ENCODE results near the gene RAB41.

The RAB41 gene

DNA sequence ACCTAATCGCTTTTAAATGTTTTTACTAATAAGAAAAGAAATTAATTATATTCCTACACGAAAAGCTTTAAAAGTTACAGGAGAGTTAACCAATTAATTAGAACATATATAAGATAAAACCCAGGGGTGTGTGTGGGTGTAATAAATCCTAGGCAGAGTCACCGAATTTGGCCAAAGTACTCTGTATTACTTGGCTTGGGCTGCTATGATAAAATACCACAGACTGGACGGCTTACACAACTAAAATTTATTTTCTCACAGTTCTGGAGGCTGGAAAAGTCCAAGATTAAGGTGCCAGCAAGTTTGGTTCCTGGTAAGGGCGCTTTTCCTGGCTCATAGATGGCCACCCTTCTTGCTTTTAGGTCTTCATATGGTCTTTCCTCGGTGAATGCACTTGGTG is 37.1 kb upstream of the RAB41 start:
- TF ChIP-seq POLR2AphosphoS5 (IDR thresholded peaks at IDR 0.05; ENCODE audit: low read depth) (no peak), CTCF (IDR thresholded peaks at IDR 0.05; ENCODE audit: insufficient read depth, low read length) (no peak), GABPA (IDR thresholded peaks at IDR 0.05; ENCODE audit: low read depth) (no peak), SPI1 (IDR thresholded peaks at IDR 0.05; ENCODE audit: borderline replicate concordance, low read depth) (no peak)
- TF ChIP-seq, protein P1, sequence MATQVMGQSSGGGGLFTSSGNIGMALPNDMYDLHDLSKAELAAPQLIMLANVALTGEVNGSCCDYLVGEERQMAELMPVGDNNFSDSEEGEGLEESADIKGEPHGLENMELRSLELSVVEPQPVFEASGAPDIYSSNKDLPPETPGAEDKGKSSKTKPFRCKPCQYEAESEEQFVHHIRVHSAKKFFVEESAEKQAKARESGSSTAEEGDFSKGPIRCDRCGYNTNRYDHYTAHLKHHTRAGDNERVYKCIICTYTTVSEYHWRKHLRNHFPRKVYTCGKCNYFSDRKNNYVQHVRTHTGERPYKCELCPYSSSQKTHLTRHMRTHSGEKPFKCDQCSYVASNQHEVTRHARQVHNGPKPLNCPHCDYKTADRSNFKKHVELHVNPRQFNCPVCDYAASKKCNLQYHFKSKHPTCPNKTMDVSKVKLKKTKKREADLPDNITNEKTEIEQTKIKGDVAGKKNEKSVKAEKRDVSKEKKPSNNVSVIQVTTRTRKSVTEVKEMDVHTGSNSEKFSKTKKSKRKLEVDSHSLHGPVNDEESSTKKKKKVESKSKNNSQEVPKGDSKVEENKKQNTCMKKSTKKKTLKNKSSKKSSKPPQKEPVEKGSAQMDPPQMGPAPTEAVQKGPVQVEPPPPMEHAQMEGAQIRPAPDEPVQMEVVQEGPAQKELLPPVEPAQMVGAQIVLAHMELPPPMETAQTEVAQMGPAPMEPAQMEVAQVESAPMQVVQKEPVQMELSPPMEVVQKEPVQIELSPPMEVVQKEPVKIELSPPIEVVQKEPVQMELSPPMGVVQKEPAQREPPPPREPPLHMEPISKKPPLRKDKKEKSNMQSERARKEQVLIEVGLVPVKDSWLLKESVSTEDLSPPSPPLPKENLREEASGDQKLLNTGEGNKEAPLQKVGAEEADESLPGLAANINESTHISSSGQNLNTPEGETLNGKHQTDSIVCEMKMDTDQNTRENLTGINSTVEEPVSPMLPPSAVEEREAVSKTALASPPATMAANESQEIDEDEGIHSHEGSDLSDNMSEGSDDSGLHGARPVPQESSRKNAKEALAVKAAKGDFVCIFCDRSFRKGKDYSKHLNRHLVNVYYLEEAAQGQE (IDR thresholded peaks at IDR 0.05; ENCODE audit: insufficient replicate concordance, low read depth): no peak
- Histone ChIP-seq H3K27me3 (ENCODE audit: insufficient read depth, poor library complexity, severe bottlenecking) (no peaks in the 10 kb centered on the region), H3K27ac (replicated peaks) (no peak overlapping the region), H3K4me3 (replicated peaks; ENCODE audit: insufficient read depth, low read length) (no peak overlapping the region)
- no peak for DNase-seq (ENCODE audit: low read depth in 1 of 2, low spot score in 1 of 2)

- no peak for DNase-seq (ENCODE audit: low read depth in 1 of 2, low spot score in 1 of 2)
- TF ChIP-seq GABPA (IDR thresholded peaks at IDR 0.05; ENCODE audit: low read depth): no peak
- no peak for TF ChIP-seq POLR2AphosphoS5 (IDR thresholded peaks at IDR 0.05; ENCODE audit: low read depth)
- no peak for TF ChIP-seq CTCF (IDR thresholded peaks at IDR 0.05; ENCODE audit: insufficient read depth, low read length)
- TF ChIP-seq, protein P1 (IDR thresholded peaks at IDR 0.05; ENCODE audit: insufficient replicate concordance, low read depth): no peak
- no peak for TF ChIP-seq SPI1 (IDR thresholded peaks at IDR 0.05; ENCODE audit: borderline replicate concordance, low read depth)
- Histone ChIP-seq H3K4me3 (replicated peaks; ENCODE audit: insufficient read depth, low read length) (no peak overlapping the region), H3K27ac (replicated peaks) (no peak overlapping the region), H3K27me3 (ENCODE audit: insufficient read depth, poor library complexity, severe bottlenecking) (no peaks in the 10 kb centered on the region)
Measured at GRCh38 chrX:70247252-70247651, 34.7 kb upstream of the RAB41 start.

GRCh38 chrX:70252491-70252890 is 29.5 kb upstream of the RAB41 start:
- no peak for TF ChIP-seq SPI1 (IDR thresholded peaks at IDR 0.05; ENCODE audit: borderline replicate concordance, low read depth)
- TF ChIP-seq POLR2AphosphoS5 (IDR thresholded peaks at IDR 0.05; ENCODE audit: low read depth): no peak
- no peak for TF ChIP-seq GABPA (IDR thresholded peaks at IDR 0.05; ENCODE audit: low read depth)
- no peak for TF ChIP-seq CTCF (IDR thresholded peaks at IDR 0.05; ENCODE audit: insufficient read depth, low read length)
- TF ChIP-seq, protein P1 (IDR thresholded peaks at IDR 0.05; ENCODE audit: insufficient replicate concordance, low read depth): no peak
- no peak for DNase-seq (ENCODE audit: low read depth in 1 of 2, low spot score in 1 of 2)
- no peak overlapping the region for H3K4me3 ChIP-seq (replicated peaks; ENCODE audit: insufficient read depth, low read length)
- H3K27me3 ChIP-seq (ENCODE audit: insufficient read depth, poor library complexity, severe bottlenecking): no peaks in the 10 kb centered on the region
- H3K27ac ChIP-seq (replicated peaks): no peak overlapping the region

Data from HL-60 (cell line).